CD4-positive, alpha-beta T cell treated with Interleukin-17A for 1 hour (primary cell): ENCODE results near the gene C2CD4D.
A peak's percentile ranks its signal among the peaks of the same experiment; 100 is the strongest.
"Not testable (repeated sequence)": the region's sequence is repeated elsewhere in the genome, so short reads cannot be mapped to it uniquely, and the experiment has no call there.

Experiments
- DNase-seq: peaks from one replicate; pipeline ENCODE4 v3.0.0-alpha.2; 2020

C2CD4D gene

DNA sequence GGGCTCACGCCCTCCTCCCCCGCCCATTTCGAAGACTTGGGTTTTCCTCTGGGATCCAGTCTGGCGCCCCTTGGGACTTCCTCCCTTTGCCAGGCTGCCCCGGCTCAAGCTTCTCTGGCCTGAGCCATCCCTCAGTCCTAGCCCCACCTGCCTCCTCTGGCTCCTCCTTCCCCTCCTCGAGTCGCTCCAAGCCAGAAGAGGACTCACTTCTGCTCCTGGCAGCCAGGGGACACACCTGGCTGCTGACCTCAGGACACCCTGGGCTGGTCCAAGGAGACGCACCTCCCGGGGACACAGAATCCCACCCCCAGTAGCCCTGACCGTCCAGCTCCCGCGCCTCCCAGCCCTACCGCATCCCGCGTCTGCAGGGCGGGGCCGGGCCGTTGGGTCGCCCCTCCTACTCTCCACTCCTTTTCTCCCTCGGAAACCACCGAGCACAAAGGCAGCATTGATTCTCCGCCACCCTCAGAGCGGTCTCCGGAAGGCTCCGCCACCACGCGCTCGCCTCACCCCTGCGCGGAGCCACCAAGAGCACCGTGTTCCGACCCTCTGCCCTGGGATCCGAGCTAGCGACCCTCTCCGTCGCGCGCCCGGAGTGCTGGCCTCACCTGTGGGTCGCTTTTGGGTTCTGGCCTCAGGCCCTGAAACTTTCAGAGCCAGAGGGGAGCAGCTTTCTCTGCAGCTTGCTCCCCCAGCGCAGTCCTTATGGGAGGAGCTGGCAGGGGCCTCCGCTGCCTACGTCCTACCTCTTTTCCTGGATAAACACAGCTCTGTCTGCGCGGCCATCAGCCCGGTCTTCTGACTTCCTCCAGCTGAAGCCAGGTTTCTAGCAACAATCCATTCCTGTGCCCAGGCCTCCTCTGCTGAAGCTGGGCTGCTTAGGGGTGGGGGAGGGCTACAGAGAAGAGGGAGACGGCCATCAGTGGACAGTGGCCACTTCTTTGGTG is at the start of gene C2CD4D:
Gene C2CD4D (minus strand): TSS at position 364 of the 947 bp plus-strand sequence. CDS start 831 bp downstream, outside the sequence.
- peak; percentile 83 for DNase-seq

DNA sequence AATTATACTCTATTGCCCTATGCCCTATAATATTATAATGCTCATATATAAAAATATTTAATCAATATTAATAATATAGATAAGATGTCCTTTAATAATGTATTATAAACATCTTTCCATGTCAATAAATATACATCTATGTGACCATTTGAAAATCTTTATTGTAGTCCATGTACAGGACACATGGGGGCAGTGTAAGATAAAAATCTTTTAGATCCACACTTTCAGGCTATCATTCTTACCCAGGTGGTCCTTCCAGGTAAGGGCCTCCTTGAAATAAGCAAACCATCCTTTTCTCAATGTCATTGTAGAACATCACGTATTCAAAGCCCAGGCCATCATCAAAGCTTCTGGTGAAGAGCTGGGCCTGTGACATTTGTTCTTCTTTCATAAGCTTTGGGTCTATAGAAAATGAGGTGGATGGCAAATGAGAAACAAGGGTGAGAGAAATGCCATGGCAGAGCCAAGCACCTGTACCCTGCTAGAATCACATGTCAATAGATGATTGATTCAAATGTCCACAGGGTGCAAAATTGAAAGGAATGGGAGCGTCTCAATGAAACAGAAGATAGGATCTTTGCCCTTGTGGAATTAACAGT is 49.5 kb upstream of the C2CD4D start:
- DNase-seq, result peak; percentile 61

DNA sequence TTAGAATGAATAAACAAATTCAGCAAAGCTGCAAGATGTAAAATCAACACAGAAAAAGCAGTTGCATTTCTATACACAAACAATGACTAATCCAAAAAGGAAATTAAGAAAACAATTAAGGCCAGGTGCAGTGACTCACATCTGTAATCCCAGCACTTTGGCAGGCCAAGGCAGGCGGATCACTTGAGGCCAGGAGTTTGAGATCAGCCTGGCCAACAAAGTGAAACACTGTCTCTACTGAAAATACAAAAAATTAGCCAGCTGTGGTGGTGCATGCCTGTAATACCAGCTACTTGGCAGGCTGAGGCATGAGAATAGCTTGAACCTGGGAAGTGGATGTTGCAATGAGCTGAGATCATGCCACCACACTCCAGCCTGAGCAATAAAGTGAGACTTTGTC is 47.4 kb upstream of the C2CD4D start:
- no peak for DNase-seq

DNA sequence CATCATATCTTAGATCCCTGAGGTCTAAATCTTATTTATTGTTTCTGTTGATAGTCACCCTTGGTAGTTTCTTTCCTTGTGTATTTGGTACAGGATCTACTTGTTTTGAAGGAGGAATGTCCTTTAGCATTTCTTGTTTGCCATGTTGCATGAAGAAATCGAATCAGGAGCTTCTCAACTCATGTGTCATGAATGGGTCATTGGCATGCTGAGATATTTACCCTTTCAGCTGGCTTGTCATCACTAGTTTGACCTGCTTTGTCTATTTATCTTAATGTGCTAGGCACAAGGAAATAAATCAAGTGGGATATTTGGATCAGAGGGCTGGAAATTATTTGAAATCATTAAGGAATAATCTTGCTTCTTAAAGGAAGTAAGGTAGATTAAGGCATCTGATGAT is 45.9 kb upstream of the C2CD4D start:
- DNase-seq, result no peak

DNA sequence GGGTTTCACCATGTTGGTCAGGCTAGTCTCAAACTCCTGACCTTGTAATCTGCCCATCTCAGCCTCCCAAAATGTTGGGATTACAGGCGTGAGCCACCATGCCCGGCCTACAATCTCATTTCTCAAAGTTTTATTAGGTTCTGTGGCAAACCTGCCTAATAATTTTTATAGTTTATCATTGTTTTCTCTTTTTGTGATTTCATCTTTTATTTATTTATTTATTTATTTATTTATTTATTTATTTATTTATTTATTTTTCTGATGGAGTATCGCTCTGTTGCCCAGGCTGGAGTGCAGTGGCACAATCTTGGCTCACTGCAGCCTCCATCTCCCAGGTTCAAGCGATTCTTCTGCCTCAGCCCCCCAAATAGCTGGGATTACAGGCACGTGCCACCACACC is 45.3 kb upstream of the C2CD4D start:
- DNase-seq, result not testable (repeated sequence)

DNA sequence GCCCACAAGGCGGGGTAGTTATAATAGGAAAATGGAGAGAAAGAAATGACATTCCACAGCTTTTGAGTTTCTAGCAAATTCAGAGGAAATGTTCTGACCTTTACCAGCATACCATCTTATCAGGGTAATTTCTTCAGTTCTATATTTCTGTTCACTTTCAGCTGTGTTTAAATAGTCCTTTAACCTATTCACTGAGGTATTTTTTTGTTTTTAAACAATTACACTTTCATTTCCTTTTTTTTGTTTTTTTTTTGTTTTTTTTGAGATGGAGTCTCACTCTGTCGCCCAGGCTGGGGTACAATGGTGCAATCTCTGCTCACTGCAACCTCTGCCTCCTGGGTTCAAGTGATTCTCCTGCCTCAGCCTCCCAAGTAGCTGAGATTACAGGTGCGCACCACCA is 44.8 kb upstream of the C2CD4D start:
- DNase-seq, result not testable (repeated sequence)

DNA sequence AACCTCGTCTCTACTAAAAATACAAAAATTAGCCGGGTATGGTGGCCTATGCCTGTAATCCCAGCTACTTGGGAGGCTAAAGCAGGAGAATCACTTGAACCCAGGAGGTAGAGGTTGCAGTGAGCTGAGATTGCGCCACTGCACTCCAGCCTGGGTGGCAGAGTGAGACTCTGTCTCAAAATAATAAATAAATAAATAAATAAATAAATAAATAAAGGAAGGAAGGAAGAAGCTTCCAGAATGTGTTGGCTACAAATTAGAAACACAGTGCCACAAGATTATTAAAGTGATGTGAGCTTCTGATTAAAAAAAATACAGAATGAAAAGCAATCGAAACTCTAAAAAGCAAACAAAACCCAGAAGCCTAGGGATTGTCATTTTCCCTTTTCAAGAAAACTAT is 44.3 kb upstream of the C2CD4D start:
- not testable (repeated sequence) for DNase-seq

DNA sequence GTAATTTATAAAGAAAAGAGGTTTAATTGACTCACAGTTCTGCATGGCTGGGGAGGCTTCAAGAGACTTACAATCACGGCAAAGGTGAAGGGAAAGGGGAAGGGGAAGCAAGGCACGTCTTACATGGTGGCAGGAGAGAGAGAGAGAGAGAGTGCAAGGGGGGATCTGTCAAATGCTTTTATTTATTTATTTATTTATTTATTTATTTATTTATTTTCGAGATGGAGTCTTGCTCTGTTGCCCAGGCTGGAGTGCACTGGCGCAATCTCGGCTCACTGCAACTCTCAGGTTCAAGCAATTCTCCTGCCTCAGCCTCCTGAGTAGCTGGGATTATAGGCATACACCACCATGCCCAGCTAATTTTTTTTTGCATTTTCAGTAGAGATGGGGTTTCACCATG is 43.3 kb upstream of the C2CD4D start:
- not testable (repeated sequence) for DNase-seq

DNA sequence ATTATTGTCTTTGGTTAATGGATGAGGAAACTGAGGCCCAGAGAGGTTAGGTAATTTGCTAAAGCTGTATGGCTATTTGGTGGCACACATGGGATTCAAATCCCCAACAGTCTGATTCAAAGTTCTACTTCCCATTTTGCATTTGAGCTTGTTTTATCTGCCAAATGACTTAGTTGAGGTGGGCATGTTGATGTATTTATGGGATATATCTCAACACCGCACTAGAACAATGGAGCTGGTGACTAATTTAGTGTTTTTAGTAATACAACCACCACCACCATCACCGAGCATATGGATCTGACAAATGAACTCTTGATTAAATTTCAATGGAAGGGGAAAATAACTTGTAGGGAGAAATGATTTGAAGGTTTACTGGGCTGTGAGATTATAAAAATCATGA is 42.8 kb upstream of the C2CD4D start:
- DNase-seq, result no peak

DNA sequence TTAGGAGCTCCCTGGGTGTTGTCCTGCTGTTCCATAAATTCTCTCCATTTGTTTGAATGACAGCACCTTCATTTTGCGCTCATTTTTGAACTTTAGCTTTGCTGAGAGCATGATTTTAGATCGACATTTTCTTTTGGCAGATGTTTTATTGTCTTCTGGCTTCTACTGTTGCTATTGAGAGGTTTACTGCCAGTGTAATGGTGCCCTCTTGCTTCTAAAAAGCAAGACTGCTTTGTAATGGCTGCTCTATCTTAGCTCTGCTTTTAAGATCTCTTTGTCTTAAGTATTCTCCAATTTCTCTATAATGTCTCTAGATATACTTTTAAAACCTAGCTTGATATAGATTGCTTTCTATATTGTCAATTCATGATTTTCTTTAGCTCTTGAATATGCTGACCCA is 41.9 kb upstream of the C2CD4D start:
- no peak for DNase-seq

DNA sequence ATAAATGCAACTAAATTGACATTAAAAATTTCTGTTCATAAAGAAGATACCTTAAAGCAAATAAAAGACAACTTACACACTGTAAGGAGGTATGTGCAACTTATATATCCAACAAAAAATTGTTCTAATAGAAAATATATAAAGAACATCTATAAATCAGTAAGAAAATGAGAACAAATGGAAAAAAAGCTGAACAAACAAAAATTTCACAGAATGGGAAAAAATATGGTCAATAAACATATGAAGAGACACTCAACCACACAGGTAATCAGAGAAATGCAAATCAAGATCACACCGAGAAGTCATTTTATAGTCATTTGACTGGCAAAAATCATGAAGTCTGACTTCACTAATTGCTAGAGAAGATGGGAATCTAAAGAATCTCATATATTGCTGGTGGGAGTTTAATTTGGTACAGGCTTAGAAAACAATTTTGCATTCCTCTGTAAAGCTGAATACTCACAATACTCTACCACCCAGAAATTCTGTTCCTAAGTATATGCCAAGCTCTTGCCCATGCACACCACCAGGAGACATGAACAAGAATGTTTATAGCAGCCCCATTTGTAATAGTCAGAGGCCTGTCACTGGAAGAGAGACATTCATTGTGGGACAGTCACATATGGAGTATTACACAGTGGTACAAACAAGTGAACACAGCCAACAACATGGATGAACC is 35.9 kb upstream of the C2CD4D start:
- DNase-seq, result no peak

DNA sequence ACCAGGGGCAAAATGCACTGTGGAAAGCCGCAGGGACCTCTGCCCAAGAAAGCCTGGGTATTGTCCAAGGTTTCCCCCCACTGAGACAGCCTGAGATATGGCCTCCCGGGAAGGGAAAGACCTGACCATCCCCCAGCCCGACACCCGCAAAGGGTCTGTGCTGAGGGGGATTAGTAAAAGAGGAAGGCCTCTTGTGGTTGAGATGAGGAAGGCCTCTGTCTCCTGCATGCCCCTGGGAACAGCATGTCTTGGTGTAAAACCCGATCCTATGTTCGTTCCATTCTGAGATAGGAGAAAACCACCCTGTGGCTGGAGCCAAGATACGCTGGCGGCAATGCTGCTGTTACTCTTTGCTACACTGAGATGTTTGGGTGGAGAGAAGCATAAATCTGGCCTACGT is 33.2 kb upstream of the C2CD4D start:
- DNase-seq, result not testable (repeated sequence)

DNA sequence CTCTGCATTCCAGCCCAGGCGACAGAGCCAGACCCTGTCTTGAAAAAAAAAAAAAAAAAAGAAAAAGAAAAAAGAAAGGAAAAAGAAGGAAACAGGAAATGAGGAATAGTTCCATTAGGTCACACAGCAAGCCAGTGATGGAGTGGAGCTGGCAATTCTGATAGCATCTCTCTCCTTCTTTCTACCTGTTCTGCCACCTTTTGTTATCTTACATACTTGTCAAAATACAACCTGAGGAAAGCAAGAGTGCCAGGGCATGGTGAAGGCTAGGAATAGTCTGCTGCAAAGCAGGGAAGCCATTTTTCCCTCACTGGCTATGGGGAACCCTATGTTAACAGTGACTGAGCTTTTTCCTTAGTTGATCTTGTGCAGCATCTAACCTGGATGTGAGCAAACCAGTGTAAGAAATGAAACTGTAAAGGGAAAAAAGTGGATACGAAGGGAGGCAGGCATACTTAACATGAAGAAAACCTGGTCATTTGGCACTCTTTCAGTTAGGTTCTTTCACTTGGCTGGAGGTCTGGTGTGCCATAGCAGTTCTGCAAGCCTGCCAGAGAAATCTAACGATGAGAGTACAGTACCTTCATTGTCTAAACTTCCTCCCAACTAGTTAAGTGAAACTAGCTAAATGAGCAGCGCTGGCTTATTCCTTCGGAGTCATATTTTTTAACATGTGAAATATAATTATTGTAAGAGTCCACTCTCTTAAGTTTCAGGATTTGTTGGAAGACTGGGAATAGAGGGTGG is 31.8 kb upstream of the C2CD4D start:
- no peak for DNase-seq

DNA sequence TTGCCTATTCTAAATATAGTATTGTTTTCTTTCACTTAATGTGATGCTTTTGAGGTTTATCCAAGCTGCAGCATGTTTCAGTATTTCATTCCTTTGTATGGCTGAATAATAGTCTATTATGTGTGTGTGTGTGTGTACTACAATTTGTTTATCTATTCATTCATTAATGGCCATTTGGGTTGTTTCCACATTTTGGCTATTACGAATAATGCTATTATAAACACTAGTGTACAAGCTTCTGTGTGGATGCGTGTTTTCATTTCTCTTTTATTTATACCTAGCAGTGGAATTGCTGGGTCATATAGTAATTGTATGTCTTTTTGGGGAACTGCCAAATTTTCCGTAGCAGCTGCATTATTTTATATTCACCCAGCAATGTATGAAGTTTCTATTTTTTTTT is 28.9 kb upstream of the C2CD4D start:
- DNase-seq, result no peak

DNA sequence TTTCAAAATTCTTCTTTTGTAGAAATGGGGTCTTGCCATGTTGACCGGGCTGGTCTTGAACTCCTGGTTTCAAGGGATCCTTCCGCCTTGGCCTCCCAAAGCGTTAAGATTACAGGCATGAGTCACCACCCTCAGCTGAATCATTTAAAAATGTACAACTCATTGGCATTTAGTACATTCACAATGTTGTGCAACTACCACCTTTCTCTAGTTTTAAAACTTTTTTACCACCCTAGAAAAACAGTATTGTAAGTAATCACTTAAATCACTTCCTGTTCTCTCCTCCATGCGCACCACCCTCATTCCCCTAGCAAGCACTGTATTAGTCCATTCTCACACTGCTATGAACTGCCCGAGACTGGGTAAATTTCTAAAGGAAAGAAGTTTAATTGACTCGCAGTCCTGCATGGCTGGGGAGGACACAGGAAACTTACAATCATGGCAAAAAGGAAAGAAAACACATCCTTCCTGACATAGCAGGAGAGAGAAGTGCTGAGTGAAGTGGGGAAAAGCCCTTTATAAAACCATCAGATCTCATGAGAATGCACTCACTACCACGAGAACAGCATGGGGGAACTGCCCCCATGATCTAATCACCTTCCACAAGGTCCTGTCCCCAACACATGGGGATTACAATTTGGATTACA is 28.3 kb upstream of the C2CD4D start:
- DNase-seq, result no peak

DNA sequence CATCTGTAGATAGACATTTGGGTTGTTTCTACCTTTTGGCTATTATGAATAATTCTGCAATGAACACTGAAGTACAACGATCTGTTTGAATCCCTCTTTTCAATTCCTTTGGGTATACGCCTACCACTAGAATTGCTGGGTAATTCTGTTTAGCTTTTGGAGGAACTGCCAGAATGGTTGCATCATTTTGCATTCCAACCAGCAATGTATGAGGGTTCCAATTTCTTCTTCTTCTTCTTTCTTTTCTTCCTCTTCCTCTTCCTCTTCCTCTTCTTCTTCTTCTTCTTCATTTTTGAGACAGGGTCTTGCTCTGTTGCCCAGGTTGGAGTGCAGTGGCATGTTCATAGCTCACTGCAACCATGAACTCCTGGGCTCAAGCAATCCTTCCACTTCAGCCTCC is 27.7 kb upstream of the C2CD4D start:
- no peak for DNase-seq

DNA sequence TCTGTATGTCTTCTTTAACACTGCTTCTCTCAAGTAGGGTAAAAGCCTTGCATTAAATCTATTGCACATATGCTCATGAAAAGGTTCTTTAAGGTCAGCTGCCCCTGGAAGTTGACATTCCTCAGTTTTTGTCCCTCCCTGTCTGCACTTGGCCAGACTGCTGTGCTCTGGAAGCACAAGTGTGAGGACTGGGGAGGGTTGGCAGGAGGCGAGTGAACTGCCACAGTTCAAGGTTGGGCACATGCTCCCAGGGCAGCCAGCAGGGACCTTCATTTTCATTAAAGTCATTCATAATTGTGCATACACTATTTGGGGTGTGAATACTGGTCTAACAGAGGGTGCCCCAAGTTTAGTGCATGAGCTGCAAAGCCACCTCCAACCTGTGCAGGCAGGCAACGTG is 24.8 kb upstream of the C2CD4D start:
- DNase-seq, result no peak

DNA sequence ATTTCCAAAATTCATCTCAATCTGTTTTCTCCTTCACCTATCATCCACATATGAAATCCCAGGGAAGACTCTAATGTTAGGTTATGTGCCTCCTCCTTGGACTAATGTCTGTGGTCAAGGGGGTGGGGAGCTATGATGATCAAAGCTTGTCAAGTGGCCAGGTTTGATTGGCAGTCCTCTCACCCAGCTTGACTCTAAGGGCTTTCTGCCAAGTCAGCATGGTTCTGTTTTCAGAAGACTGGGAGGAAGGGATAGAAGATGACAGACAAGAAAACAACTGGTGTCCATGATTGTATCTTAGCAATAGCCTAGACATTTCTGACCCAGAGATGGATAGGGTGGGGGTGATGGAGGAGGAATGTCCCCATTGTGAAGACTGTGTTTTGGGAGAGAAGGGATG is 23.0 kb upstream of the C2CD4D start:
- DNase-seq, result no peak

DNA sequence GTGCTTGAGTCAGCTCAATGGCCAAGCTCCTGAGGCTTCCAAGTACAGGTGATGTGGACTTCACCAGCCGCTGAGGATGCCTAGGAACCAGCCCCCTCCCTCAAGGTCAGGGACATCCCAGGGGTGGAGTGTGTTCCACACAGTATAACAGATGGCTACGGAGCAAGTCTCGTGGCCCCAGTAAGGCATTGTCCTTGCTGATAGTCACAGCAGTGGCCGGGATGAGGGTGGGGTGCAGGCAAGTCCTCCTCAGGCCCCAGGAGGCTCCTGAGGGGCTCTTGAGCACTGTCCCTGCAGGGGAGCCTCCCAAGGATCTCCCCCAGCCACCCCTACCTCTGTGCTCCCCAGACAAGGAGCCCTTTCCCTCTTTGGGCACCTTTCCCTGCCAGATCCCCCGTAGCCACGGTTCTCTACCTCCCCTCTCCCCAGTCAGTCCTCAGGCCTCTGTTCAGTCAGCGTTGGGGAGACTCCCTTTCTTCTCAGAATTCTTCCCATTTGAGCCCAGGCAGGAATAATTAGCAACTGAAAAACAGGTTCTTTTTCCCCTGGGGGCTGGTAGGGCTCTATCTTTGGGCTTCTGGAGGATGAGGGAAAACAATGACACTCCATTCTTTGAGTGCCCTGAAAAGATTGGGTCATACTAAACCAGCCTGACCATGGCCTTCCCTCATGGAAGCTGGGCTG is 21.0 kb upstream of the C2CD4D start:
- no peak for DNase-seq

DNA sequence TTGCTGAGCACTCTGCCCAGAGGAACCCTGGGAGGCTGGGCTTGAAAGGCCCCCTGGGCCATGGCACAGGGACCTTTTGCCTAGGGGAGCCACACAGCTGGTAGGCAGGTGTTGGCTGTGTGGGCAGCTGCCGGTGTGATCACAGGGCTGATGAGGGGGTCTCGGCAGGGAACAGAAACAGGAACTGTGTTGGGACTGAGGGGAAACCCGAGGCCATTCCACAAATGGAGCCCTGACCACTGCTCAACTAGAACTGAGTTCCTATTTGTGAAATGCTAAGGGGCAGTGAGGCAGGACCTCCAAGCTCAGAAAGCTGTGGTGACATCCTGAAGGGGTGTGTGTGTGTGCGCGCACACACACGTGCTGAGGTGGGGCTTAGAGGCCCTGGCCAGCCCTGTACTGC is 20.3 kb upstream of the C2CD4D start:
- DNase-seq, result no peak

DNA sequence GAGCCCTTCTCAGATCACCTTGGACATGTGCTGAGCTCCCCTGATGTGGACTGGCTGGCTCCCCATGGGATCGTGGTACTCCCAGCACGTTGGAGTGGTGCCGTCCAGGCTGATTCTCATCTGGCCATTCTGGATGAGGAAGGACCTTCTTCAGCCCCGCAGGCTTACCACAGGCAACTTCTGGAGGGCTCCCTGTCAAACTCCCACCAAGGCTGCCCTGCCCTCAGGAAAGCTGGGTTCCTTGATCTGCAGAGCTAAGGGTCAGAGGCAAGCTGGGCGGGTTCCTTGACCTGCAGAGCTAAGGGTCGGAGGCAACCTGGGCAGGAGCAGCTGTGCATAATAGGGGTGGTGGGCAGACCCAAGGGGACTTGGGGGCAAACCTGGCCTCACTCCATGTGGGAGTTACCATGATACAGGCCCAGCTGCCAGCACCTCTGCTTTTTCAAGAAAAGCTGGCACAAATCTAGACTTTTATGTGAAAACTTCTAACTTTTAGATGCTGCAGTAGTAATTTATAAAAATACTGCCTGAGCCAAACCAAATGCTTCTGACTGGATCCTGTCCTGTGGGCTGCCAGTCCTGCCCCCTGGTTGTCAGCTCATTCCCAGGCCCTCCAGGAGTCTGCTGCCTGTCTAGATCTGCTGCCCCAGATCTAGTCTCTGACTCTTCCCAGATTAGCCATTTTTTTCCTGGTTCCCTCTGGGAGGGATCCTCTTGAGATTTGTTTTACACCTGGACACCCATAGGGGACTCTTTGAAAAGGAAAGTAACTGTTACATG is 19.5 kb upstream of the C2CD4D start:
- no peak for DNase-seq
